SU-DHL-6 (cell line): Measurements from ENCODE around the gene KLK12.

Experiments
- H2AFZ ChIP-seq: fragments of 200-600 bp; sonication (generic); 2 replicates; pipeline ENCODE4 v1.6.1; 2014; ENCODE audit warnings: low read depth, mild to moderate bottlenecking, moderate library complexity, mixed read lengths, antibody characterized with exemption, low read length; ENCODE audit not compliant: severe bottlenecking
- H3F3A ChIP-seq: fragments of 200-600 bp; shearing (Covaris generic); 2 replicates; pipeline ENCODE4 v1.6.0; 2016; ENCODE audit warnings: antibody characterized with exemption, mild to moderate bottlenecking; ENCODE audit not compliant: insufficient read depth
- H3K27ac ChIP-seq: fragments of 200-600 bp; sonication (generic); 2 replicates; pipeline ENCODE4 v1.5.1; 2016; ENCODE audit warnings: low read depth, mild to moderate bottlenecking, low read length, moderate library complexity, mixed read lengths
- H3K27me3 ChIP-seq: fragments of 200-600 bp; sonication (generic), shearing (Covaris generic); 2 replicates; pipeline ENCODE4 v1.6.0; 2014; ENCODE audit warnings: mild to moderate bottlenecking, low read length
- H3K36me3 ChIP-seq: fragments of 200-600 bp; sonication (generic); 2 replicates; pipeline ENCODE4 v1.6.1; 2014; ENCODE audit warnings: mild to moderate bottlenecking, low read length, mixed read lengths
- H3K4me2 ChIP-seq: fragments of 300-600, 200-600 bp; shearing (Covaris generic), sonication (generic); 2 replicates; pipeline ENCODE4 v1.6.0; 2014; ENCODE audit warnings: low read length, low read depth, mild to moderate bottlenecking; ENCODE audit not compliant: poor library complexity, severe bottlenecking
- H3K4me3 ChIP-seq: fragments of 200-600 bp; sonication (generic); 2 replicates; pipeline ENCODE4 v1.5.1; 2014; ENCODE audit warnings: antibody characterized with exemption, low read length, mild to moderate bottlenecking, mixed read lengths; ENCODE audit not compliant: insufficient read depth, poor library complexity, severe bottlenecking
- H3K79me2 ChIP-seq: fragments of 200-600 bp; sonication (generic); 2 replicates; pipeline ENCODE4 v1.6.1; 2014; ENCODE audit warnings: mild to moderate bottlenecking, low read length, moderate library complexity; ENCODE audit not compliant: insufficient read depth
- H3K9ac ChIP-seq: fragments of 200-600 bp; sonication (generic); 2 replicates; pipeline ENCODE4 v1.7.0; 2014; ENCODE audit warnings: mild to moderate bottlenecking, low read length
- H3K9me2 ChIP-seq: fragments of 200-600 bp; sonication (generic); replicated peaks from 2 replicates; pipeline ENCODE4 v1.6.1; 2014; ENCODE audit warnings: low read length; ENCODE audit not compliant: insufficient read depth
- H3K9me3 ChIP-seq: fragments of 200-600 bp; sonication (generic); 2 replicates; pipeline ENCODE4 v1.6.1; 2014; ENCODE audit warnings: low read length, mixed read lengths; ENCODE audit not compliant: insufficient read depth
- H4K20me1 ChIP-seq: fragments of 200-600 bp; sonication (generic); 2 replicates; pipeline ENCODE4 v1.6.1; 2014; ENCODE audit warnings: low read depth, mild to moderate bottlenecking, antibody characterized with exemption, low read length, moderate library complexity, mixed read lengths
- EZH2phosphoT487 ChIP-seq: fragments of 200-600 bp; sonication (generic), shearing (Covaris generic); conservative IDR thresholded peaks from 2 replicates; pipeline ENCODE4 v1.6.1; 2018; ENCODE audit warnings: mild to moderate bottlenecking, antibody characterized with exemption, low read length, moderate library complexity, mixed read lengths
- TF ChIP-seq, protein P1 (sequence below): fragments of 200-600 bp; sonication (generic); IDR thresholded peaks from one replicate; pipeline ENCODE4 v1.5.1; 2017; ENCODE audit warnings: antibody characterized with exemption, mild to moderate bottlenecking, low read length, moderate library complexity; ENCODE audit not compliant: insufficient read depth, poor library complexity, severe bottlenecking

The KLK12 gene, protein sequence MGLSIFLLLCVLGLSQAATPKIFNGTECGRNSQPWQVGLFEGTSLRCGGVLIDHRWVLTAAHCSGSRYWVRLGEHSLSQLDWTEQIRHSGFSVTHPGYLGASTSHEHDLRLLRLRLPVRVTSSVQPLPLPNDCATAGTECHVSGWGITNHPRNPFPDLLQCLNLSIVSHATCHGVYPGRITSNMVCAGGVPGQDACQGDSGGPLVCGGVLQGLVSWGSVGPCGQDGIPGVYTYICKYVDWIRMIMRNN

DNA sequence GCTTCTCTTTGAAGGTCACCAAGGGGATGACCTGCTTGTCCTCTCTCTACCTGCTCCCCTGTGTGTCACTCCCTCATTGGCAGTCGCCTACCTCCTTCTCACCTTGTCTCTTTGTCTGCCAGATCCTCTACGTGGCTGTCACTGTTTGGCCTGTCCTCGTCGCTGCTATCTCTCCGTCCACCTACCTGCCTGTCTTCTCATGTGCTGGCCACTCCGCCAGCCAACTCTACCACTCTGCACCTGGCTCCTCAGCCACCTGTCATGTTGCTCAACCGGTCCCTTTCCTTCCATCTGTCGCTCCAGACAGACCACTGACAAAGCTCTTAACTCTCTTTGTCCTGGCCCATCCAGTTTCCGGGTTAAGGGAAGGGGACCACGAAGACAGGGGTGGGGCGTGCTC, at the start of gene KLK12:
Gene KLK12, minus strand, starts transcription at position 299 of the 400 bp plus-strand sequence. CDS start 381 bp downstream, outside the sequence.
- H4K20me1 ChIP-seq: no peaks in the 10 kb centered on the region
- no peak within 1 kb of the TSS for H3K4me2 ChIP-seq
- no peak within 1 kb of the TSS for H2AFZ ChIP-seq
- TF ChIP-seq, protein P1, sequence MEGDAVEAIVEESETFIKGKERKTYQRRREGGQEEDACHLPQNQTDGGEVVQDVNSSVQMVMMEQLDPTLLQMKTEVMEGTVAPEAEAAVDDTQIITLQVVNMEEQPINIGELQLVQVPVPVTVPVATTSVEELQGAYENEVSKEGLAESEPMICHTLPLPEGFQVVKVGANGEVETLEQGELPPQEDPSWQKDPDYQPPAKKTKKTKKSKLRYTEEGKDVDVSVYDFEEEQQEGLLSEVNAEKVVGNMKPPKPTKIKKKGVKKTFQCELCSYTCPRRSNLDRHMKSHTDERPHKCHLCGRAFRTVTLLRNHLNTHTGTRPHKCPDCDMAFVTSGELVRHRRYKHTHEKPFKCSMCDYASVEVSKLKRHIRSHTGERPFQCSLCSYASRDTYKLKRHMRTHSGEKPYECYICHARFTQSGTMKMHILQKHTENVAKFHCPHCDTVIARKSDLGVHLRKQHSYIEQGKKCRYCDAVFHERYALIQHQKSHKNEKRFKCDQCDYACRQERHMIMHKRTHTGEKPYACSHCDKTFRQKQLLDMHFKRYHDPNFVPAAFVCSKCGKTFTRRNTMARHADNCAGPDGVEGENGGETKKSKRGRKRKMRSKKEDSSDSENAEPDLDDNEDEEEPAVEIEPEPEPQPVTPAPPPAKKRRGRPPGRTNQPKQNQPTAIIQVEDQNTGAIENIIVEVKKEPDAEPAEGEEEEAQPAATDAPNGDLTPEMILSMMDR: no peak
- no peak for TF ChIP-seq EZH2phosphoT487
- H3K9me3 ChIP-seq: no peaks in the 10 kb centered on the region
- no peak within 1 kb of the TSS for H3K9ac ChIP-seq
- H3K27ac ChIP-seq: no peak within 1 kb of the TSS
- no peaks in the 10 kb centered on the region for H3K36me3 ChIP-seq
- no peak within 1 kb of the TSS for H3K4me3 ChIP-seq
- no peaks in the 10 kb centered on the region for H3F3A ChIP-seq
- H3K79me2 ChIP-seq: no peaks in the 10 kb centered on the region
- H3K9me2 ChIP-seq: no peaks in the 10 kb centered on the region
- no peaks in the 10 kb centered on the region for H3K27me3 ChIP-seq

DNA sequence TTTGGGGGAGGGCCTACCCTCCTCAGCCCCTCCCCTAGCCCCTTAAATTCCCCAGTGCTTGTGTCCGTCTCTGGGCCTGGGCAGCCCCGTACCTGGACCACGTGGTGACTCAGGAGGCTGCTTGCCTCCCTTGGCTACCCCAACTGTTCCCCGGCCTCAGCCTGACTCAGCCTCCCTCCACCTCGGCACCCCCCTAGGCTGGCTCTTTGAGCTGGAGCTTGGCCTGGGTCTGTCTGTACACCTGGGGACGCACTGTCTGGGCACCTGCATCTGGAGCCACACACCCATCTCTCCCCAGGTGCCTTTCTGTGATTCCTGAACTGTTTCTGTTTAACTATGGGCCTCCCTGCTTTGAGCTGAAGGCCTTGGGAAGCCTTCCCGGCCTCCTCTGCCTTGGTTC, 49.7 kb upstream of the KLK12 start:
- Histone ChIP-seq H4K20me1 (no peaks in the 10 kb centered on the region), H3K9ac (no peak overlapping the region), H3K9me2 (no peaks in the 10 kb centered on the region), H2AFZ (no peak overlapping the region), H3K4me2 (no peak overlapping the region), H3K79me2 (no peaks in the 10 kb centered on the region), H3K9me3 (no peaks in the 10 kb centered on the region), H3K4me3 (no peak overlapping the region), H3K36me3 (no peaks in the 10 kb centered on the region), H3K27ac (no peak overlapping the region), H3F3A (no peaks in the 10 kb centered on the region), H3K27me3 (no peaks in the 10 kb centered on the region)
- TF ChIP-seq EZH2phosphoT487: no peak
- TF ChIP-seq, protein P1: no peak

DNA sequence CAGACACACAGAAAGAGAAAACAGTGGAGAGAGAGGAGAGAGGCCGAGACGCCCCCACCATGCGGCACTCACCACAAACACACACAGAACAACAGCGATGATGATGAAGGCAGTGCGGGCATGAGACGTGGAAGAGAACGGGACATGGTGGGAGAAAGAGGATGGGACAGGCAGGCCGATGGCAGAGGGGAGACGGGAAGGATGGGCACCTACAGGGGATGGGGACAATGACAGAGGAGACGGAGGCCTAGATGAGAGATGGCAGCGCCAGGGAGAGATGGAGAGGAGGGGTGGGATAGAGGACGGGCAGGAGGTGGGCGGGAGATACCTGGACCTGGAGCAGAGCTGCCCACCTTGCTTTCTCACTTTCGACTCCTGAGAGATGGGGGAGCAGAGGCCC, 49.0 kb upstream of the KLK12 start:
- Histone ChIP-seq H3K4me2 (no peak overlapping the region), H3K9me3 (no peaks in the 10 kb centered on the region), H4K20me1 (no peaks in the 10 kb centered on the region), H3K9me2 (no peaks in the 10 kb centered on the region), H2AFZ (no peak overlapping the region), H3K27me3 (no peaks in the 10 kb centered on the region), H3K27ac (no peak overlapping the region), H3F3A (no peaks in the 10 kb centered on the region), H3K9ac (no peak overlapping the region), H3K4me3 (no peak overlapping the region), H3K36me3 (no peaks in the 10 kb centered on the region), H3K79me2 (no peaks in the 10 kb centered on the region)
- TF ChIP-seq EZH2phosphoT487: no peak
- TF ChIP-seq, protein P1: no peak
